K562 (cell line): ENCODE measurements around the gene IFI6. TPM values are rescaled to one million over a fixed set of nuclear protein-coding genes. Genes with fewer than 3 reads are reported as not detected.
A peak's percentile ranks its signal among the peaks of the same experiment; 100 is the strongest.

Experiments used
- BRF1 ChIP-seq: IDR thresholded peaks from 3 replicates; pipeline ENCODE4 v1.6.1; 2011; ENCODE audit warnings: borderline replicate concordance, mild to moderate bottlenecking; ENCODE audit not compliant: insufficient read length; ENCODE audit errors: extremely low read depth
- E4F1 ChIP-seq: fragments of 250-450 bp; sonication (Bioruptor Pico); IDR thresholded peaks from 2 replicates; pipeline ENCODE4 v1.5.0; 2021; ENCODE audit warnings: mild to moderate bottlenecking, borderline replicate concordance
- ELF4 ChIP-seq: fragments of 450-650 bp; formaldehyde crosslinking; IDR thresholded peaks from 2 replicates; pipeline ENCODE4 v1.4.0; 2022; ENCODE audit warnings: missing genetic modification characterization
- FOXP1 ChIP-seq: sonication (generic); formaldehyde crosslinking; IDR thresholded peaks from 2 replicates; pipeline ENCODE4 v1.8.0; 2022; ENCODE audit warnings: mild to moderate bottlenecking, missing genetic modification reagents
- IRF1 ChIP-seq: sonication (generic); formaldehyde crosslinking; IDR thresholded peaks from 2 replicates; pipeline ENCODE4 v1.8.0; 2022; ENCODE audit warnings: missing genetic modification reagents, mild to moderate bottlenecking, borderline replicate concordance
- KDM5B ChIP-seq: fragments of 200-600 bp; sonication (generic); IDR thresholded peaks from 2 replicates; pipeline ENCODE4 v1.6.1; 2012; ENCODE audit warnings: low read depth, mild to moderate bottlenecking, moderate library complexity, low read length, control low read depth, inconsistent platforms; ENCODE audit not compliant: insufficient replicate concordance
- L3MBTL2 ChIP-seq: fragments of 450-650 bp; IDR thresholded peaks from 2 replicates; pipeline ENCODE4 v1.6.1; 2016; ENCODE audit warnings: mild to moderate bottlenecking, moderate library complexity
- PBX2 ChIP-seq, 2 experiments: IDR thresholded peaks in 1 of 2; conservative IDR thresholded peaks in 1 of 2; 2 replicates each; pipeline ENCODE4 v1.6.1; 2016; ENCODE audit warnings: low read depth in 2 of 2, mild to moderate bottlenecking in 1 of 2, missing compliant biosample characterization in 1 of 2, missing genetic modification characterization in 1 of 2, moderate library complexity in 1 of 2
- PHF20 ChIP-seq: fragments of 450-650 bp; IDR thresholded peaks from 2 replicates; pipeline ENCODE4 v1.6.1; 2018; ENCODE audit not compliant: partially characterized antibody
- PURB ChIP-seq: sonication (generic); formaldehyde crosslinking; IDR thresholded peaks from 2 replicates; pipeline ENCODE4 v1.9.0; 2021; ENCODE audit warnings: low read depth, mild to moderate bottlenecking, missing genetic modification reagents
- RBBP5 ChIP-seq: fragments of 200-600 bp; sonication (generic); IDR thresholded peaks from 2 replicates; pipeline ENCODE4 v1.6.1; 2012; ENCODE audit warnings: borderline replicate concordance, mild to moderate bottlenecking, low read length, control low read depth, inconsistent platforms; ENCODE audit not compliant: insufficient read depth, poor library complexity, severe bottlenecking
- RBM34 ChIP-seq: fragments of 200-400 bp; formaldehyde crosslinking; IDR thresholded peaks from 2 replicates; pipeline ENCODE4 v1.6.1; 2018; ENCODE audit warnings: low read length, borderline replicate concordance; ENCODE audit not compliant: insufficient read depth
- SMARCA4 ChIP-seq: fragments of 450-650 bp; IDR thresholded peaks from 2 replicates; pipeline ENCODE4 v1.6.1; 2016
- TAF1 ChIP-seq: IDR thresholded peaks from 2 replicates; pipeline ENCODE4 v1.6.1; 2011; ENCODE audit warnings: mild to moderate bottlenecking, low read length, moderate library complexity; ENCODE audit not compliant: insufficient read depth, control insufficient read depth, severe bottlenecking; ENCODE audit errors: extremely low read depth
- TBL1XR1 ChIP-seq, 2 experiments: IDR thresholded peaks; 2 replicates each; pipeline ENCODE4 v1.6.1; 2012; ENCODE audit warnings: improper control_type of control experiment in 2 of 2, low read length in 2 of 2, mild to moderate bottlenecking in 1 of 2
- ZNF347 ChIP-seq: fragments of 450-650 bp; formaldehyde crosslinking; IDR thresholded peaks from 2 replicates; pipeline ENCODE4 v1.4.0; 2020; ENCODE audit warnings: low read depth, mild to moderate bottlenecking, moderate library complexity
- ZNF707 ChIP-seq: fragments of 250-450 bp; sonication (Bioruptor Pico); conservative IDR thresholded peaks from 2 replicates; pipeline ENCODE4 v1.8.0; 2022; ENCODE audit warnings: inconsistent platforms, mild to moderate bottlenecking, moderate library complexity
- polyA plus RNA-seq, 8 experiments: library from polyadenylated mRNA; depleted of rRNA in 4 of 8; stranded (reverse) in 5 of 8; unstranded in 3 of 8; fragments of >200 nt; fragmentation: Nextera tagmentation in 2 of 8; fragmentation: Illumina TruSeq in 1 of 8; extraction: Ambion mirVana in 2 of 8; extraction: Trizol in 1 of 8; gene quantifications; 2 replicates each; pipeline versions ENCODE4 v1.2.1 to v1.2.3, GENCODE V29; 2011 to 2014; ENCODE audit warnings: inconsistent platforms in 1 of 8, missing spikeins in 1 of 8
- total RNA-seq, 7 experiments: library from RNA; depleted of rRNA in 6 of 7; stranded (reverse); fragments of >200 nt in 6 of 7; fragmentation: Illumina TruSeq in 2 of 7; extraction: Trizol in 2 of 7; gene quantifications; 2 replicates each; pipeline versions ENCODE4 v1.2.1 to v1.2.3, GENCODE V29; 2011 to 2021; ENCODE audit warnings: low replicate concordance in 1 of 7
- TF ChIP-seq, protein P1 (sequence below), 2 experiments: fragments of 450-650 bp; conservative IDR thresholded peaks; 2 replicates each; pipeline ENCODE4 v1.6.1; 2017; ENCODE audit warnings: mild to moderate bottlenecking in 2 of 2, moderate library complexity in 2 of 2

Gene IFI6
- total and polyA plus RNA-seq, 9 of the 15 experiments (the other 6 are each of a cell fraction or from before 2014, with no cell fraction given): 0.17 to 4.5 (median 2.2) TPM

DNA sequence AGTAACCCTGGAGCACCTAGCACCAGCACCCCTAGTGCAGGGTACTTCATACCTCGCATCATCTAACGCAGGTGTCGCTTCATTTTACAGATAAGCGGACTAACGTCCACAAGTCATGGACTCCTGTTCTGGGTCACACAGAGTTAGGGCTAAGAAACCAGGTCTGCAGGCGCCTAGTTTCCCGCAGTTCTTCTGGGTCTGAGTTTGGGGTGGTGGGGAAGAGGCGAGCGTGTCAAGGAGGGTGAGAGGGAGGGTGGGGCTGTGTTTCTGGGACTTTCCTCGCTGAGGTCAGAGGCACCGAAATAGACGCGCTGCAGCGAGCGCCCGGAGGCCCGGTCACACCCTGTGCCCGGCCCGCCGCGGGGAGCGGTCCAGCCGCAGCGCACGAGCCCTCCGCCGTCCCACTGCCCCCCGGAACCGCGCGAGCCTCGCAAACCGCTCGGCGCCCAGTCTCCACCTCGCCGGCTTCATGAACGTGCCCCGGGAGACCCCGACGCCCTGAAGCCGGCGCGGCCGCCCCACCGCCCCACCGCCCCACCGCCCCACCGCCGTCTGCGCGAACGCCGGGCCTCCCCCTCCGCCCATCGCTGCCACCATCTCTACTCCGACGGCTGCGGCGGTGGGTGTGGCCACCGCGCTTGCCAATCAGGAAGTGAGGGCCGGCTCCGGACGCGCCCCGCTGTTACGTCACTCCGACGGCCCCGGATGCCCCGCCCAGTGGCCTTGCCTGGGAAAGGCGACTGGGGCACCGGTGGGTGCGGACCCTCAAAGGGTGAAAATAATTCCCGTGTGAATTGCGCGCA, 12.3 kb downstream of the IFI6 start (continued):
- TF ChIP-seq, protein P1, sequence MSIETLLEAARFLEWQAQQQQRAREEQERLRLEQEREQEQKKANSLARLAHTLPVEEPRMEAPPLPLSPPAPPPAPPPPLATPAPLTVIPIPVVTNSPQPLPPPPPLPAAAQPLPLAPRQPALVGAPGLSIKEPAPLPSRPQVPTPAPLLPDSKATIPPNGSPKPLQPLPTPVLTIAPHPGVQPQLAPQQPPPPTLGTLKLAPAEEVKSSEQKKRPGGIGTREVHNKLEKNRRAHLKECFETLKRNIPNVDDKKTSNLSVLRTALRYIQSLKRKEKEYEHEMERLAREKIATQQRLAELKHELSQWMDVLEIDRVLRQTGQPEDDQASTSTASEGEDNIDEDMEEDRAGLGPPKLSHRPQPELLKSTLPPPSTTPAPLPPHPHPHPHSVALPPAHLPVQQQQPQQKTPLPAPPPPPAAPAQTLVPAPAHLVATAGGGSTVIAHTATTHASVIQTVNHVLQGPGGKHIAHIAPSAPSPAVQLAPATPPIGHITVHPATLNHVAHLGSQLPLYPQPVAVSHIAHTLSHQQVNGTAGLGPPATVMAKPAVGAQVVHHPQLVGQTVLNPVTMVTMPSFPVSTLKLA (conservative IDR thresholded peaks at IDR 0.05): peak in 1 of 2 experiments; percentile 42; a peak in 2 of 4 replicates
- TF ChIP-seq ELF4 (CRISPR knock-in tag): peak; percentile 45; the same call in 1 of the 2 replicates
- no peak for TF ChIP-seq TBL1XR1 (IDR thresholded peaks at IDR 0.05; ENCODE audit: low read length in 2 of 2)
- TF ChIP-seq E4F1 (CRISPR knock-in tag): no peak
- TF ChIP-seq RBM34: no peak
- peak; percentile 41; the same call in 1 of the 2 replicates for TF ChIP-seq PBX2 (CRISPR knock-in tag; IDR thresholded peaks at IDR 0.05; ENCODE audit: low read depth)
- 0 out of 2 replicates have a peak, but pooled peaks have one; percentile 13 for TF ChIP-seq PBX2 (tag; conservative IDR thresholded peaks at IDR 0.05; ENCODE audit: low read depth)
- TF ChIP-seq TAF1: peak; percentile 69
- TF ChIP-seq IRF1 (CRISPR knock-in tag): no peak
- TF ChIP-seq ZNF707 (CRISPR knock-in tag): no peak
- TF ChIP-seq ZNF347: no peak
- peak; percentile 28; the same call in 1 of the 2 replicates for TF ChIP-seq L3MBTL2
- no peak for TF ChIP-seq BRF1
- TF ChIP-seq SMARCA4: 0 out of 2 replicates have a peak, but pooled peaks have one; percentile 27
- TF ChIP-seq PHF20: peak; percentile 24
- 0 out of 2 replicates have a peak, but pooled peaks have one; percentile 48 for TF ChIP-seq FOXP1 (CRISPR knock-in tag)
- TF ChIP-seq KDM5B: peak; percentile 42
- no peak for TF ChIP-seq PURB (CRISPR knock-in tag)
- peak; percentile 51 for TF ChIP-seq RBBP5
